GM11168 (cell line): Measurements from ENCODE around the gene CCBE1.
"Not testable (repeated sequence)": the region's sequence is repeated elsewhere in the genome, so short reads cannot be mapped to it uniquely, and the experiment has no call there.

Source experiments
- in situ Hi-C: fragments of 300-500 bp; cut with MboI; formaldehyde crosslinking; loops from one replicate; pipeline ENCODE4 v1.12.0; 2022; ENCODE audit warnings: low sequenced_read_pairs; ENCODE audit not compliant: unreplicated experiment

CCBE1 gene

DNA sequence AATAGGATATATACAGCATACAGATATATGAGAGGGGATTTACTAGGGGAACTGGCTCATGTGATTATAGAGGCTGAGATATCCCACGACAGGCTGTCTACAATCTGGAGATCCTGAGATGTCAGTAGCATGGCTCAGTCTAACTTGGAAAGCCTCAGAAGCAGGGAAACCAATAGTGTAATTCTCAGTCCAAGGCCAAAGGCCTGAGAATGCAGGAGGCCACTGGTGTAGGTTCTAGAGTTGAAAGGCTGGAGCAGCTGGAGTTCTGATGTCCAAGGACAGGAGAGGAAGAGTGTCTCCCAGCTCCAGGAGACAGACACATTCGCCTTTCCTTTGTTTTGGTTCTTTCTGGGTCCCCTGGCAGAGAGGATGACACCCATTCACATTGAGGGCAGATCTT, 20.1 kb upstream of the CCBE1 start:
- in situ Hi-C loops, result no loop called here

DNA sequence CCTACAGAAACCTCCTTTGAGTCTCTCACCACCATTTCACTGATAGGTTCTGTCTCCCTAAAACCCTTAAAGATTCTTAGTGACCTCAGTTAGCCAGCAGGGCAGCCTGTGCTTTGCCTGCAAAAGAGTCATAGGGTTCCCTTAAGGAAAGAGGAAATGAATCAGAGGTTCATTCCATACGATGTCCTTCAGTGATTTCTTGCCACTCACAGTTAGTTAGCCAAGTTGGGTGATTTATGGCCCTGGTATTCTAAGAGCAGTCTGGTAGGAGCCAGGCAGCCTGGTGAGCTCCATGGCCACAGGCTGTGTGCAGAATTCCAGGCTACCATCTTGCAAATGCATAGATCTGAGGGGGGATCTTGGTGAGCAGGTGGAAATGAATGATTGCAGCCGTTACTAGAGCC, 18.7 kb upstream of the CCBE1 start:
- in situ Hi-C loops, result no loop called here

DNA sequence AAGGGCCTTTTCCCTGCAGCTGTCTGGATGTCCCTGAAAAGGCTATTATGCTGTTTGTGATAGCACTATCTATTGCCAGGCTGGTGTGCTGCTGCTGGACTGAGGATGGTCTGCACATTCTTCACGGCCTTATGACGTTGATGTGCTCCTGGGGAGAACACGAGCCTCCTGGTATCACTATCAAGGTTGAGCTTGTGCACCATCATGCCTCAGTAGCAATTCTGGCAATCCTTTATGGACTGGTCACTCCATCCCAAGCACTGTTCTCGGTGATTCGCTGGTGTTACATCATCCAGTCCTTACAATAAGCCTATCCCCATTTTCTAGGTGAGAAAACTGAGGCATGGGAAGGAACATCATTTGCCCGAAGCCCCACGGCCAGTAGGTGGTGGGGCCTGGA, 18.2 kb upstream of the CCBE1 start:
- in situ Hi-C loops, result no loop called here

GRCh38 chr18:59714096-59714495, 16.9 kb upstream of the CCBE1 start:
- in situ Hi-C loops, result not testable (repeated sequence)

GRCh38 chr18:59712311-59712710, 15.1 kb upstream of the CCBE1 start:
- in situ Hi-C loops, result no loop called here

DNA sequence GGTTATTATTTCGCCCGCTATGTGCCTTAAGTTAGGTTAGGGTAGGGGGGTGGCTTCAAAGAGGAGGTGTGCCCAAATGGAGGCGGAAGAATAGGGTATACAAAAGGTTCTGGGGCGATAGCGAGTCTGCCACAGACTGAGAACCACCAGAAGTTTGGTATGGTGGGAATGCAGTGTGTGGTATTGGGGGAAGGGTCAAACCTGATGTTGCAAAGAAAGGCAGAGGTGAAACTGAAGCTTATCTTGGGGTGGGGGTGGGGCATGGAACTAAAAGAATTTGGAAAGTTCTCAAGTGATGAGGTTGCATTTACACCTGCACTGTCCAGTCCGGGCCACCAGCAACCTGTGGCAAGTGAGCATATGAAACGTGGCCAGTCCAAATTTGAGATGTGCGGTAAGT, 11.8 kb upstream of the CCBE1 start:
- in situ Hi-C loops, result no loop called here

DNA sequence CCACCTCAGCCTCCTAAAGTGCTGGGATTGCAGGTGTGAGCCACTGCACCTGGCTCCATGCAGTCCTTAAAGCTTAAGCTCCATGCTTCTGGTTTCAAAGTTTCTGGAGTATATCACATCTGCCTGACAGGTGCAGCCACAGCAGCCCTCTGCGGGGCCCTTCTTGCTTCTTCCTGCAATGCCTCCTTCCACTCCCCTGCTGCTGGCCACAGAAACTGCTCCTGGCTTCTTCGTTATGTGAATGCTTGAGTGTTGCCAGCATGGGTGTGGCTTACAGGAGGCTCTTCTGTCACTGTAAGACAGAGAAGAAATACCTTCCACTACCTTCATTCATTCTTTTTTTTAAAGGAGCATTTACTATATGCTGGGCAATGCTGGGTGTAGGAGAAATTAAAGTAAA, 10.1 kb upstream of the CCBE1 start:
- in situ Hi-C loops, result no loop called here

DNA sequence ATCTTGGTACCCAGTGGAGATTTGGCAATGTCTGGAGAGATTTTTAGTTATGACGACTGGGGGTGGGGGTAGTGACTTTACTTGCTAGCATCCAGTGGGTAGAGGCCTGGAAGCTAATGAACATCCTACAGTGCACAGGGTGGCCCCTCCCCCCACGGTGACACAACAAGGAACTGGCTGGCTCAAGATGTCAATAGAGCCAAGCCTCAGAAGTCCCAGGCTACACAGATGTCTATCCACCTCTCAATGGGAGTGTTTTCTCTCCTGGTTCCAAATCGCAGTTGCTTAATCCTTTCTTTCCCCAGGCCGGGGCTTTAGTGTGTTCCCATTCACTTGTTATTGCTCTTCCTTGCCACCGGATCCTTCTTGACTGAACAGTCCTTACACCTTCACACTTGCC, 9.3 kb upstream of the CCBE1 start:
- in situ Hi-C loops, result no loop called here

GRCh38 chr18:59705145-59705544, 7.9 kb upstream of the CCBE1 start:
- in situ Hi-C loops, result no loop called here

DNA sequence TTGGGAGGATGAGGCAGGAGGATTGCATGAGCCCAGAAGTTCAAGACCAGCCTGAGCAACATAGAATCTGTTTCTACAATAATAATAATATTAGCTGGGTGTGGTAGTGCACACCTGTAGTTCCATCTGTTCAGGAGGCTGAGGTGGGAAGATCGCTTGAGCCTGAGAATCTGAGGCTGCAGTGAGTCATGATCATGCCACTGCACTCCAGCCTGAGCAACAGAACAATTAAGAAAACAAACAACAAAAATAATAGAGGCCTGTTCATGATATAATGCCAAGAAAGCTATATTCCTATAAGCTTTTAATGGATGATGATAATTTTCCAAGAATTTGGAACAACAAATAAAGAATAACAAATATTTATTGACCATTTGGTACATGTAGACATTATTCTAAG, 6.9 kb upstream of the CCBE1 start:
- in situ Hi-C loops, result no loop called here

GRCh38 chr18:59701272-59701671, 4.0 kb upstream of the CCBE1 start:
- in situ Hi-C loops, result no loop called here

DNA sequence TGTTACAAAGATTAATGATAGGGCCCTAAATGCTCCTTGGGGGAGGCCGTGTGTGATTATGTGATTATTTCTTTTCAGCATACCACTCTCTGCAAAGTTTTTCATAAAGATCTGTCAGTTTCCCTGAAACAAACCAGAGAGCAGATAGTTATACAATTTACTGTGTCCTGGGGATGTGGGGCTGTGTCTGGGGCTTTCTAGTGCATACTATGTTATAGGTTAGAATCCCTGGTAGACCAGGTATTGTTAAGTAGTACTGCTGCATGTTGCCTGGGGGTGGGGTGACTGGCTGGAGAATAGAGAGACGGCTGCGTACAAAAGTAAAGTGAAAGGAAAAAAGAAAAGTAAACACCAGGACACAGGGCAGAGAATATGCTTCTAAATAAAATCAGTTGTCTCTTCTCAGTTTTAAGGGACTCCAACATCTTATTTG, 3.3 kb upstream of the CCBE1 start:
- in situ Hi-C loops, result no loop called here

- in situ Hi-C loops, result no loop called here
Observed at GRCh38 chr18:59699750-59700534, 2.7 kb upstream of the CCBE1 start.

GRCh38 chr18:59699061-59699460, 1.8 kb upstream of the CCBE1 start:
- in situ Hi-C loops, result no loop called here

GRCh38 chr18:59696311-59697235, 650 bp downstream of the CCBE1 start:
- in situ Hi-C loops, result no loop called here

DNA sequence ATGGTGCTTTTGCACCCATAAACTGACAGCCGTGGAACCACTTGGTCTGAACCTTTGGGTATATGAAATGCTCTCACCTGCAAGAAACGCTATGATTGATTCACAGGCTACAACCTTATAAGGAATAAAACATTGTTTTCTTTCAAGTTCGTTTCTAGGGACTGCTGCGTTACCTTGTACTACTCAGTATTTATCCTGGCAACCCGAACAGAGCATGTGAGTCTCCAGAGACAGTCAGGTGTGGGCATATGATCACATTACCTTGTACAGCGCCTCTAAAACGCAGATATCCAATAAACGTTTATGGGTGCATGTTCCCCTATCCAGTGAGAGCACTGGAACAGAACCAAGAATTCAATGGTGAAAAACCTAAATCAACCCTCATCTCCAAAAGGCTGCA, 1.7 kb downstream of the CCBE1 start:
- in situ Hi-C loops, result no loop called here

DNA sequence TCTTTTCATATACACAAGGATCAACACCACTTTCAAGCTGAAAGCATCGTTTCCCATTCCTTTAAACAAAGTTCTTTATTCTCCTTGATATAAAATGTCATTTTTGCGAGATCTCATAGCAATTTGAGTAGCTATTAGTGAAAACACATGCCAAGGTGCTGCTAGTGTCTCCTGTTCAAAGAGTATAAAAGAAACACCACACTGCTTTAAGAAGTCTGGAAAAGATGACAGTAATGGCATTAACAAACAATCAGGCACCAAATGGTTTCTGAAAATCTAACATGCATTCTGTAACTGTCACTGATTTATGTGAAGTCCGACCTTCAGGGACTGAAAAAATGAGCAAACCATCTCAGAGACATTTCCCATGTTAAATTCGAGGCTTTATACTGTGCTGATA, 2.4 kb downstream of the CCBE1 start:
- in situ Hi-C loops, result no loop called here

- in situ Hi-C loops, result no loop called here
Observed at GRCh38 chr18:59691996-59692395, 5.2 kb downstream of the CCBE1 start.

- in situ Hi-C loops, result no loop called here
Observed at GRCh38 chr18:59690996-59691395, 6.2 kb downstream of the CCBE1 start.

- in situ Hi-C loops, result no loop called here
Observed at GRCh38 chr18:59690186-59690982, 6.8 kb downstream of the CCBE1 start.

GRCh38 chr18:59689756-59690155, 7.5 kb downstream of the CCBE1 start:
- in situ Hi-C loops, result no loop called here
